Panc1 (cell line): ENCODE measurements around the gene ZNF804A.

Experiments used
- POLR2AphosphoS5 ChIP-seq: IDR thresholded peaks from 2 replicates; pipeline ENCODE4 v1.6.1; 2012; ENCODE audit warnings: mild to moderate bottlenecking, low read depth, low read length, moderate library complexity
- SIN3A ChIP-seq: IDR thresholded peaks from 2 replicates; pipeline ENCODE4 v1.6.1; 2012; ENCODE audit warnings: low read depth, mild to moderate bottlenecking, low read length, moderate library complexity, borderline replicate concordance; ENCODE audit not compliant: insufficient read depth
- TCF7L2 ChIP-seq: IDR thresholded peaks from 2 replicates; pipeline ENCODE4 v1.6.1; 2011; ENCODE audit warnings: mild to moderate bottlenecking, low read depth, low read length, inconsistent platforms
- TF ChIP-seq, protein P1 (sequence below): fragments of 450-650 bp; IDR thresholded peaks from 2 replicates; pipeline ENCODE4 v1.5.1; 2017; ENCODE audit warnings: mild to moderate bottlenecking

- TF ChIP-seq TCF7L2 (no peak), SIN3A (no peak), POLR2AphosphoS5 (no peak)
- TF ChIP-seq, protein P1, sequence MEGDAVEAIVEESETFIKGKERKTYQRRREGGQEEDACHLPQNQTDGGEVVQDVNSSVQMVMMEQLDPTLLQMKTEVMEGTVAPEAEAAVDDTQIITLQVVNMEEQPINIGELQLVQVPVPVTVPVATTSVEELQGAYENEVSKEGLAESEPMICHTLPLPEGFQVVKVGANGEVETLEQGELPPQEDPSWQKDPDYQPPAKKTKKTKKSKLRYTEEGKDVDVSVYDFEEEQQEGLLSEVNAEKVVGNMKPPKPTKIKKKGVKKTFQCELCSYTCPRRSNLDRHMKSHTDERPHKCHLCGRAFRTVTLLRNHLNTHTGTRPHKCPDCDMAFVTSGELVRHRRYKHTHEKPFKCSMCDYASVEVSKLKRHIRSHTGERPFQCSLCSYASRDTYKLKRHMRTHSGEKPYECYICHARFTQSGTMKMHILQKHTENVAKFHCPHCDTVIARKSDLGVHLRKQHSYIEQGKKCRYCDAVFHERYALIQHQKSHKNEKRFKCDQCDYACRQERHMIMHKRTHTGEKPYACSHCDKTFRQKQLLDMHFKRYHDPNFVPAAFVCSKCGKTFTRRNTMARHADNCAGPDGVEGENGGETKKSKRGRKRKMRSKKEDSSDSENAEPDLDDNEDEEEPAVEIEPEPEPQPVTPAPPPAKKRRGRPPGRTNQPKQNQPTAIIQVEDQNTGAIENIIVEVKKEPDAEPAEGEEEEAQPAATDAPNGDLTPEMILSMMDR, result no peak
Observed at GRCh38 chr2:184564092-184564491, 34.2 kb upstream of the ZNF804A start.
